B cell (primary cell): ENCODE data around the gene SLC4A1. TPM values are rescaled to one million over a fixed set of nuclear protein-coding genes. Genes with fewer than 3 reads are reported as not detected.

Experiments
- ATAC-seq: fragments of 200-7000 bp; cut with Tn5 transposase; one replicate; pipeline ENCODE4 v1.10.0; 2021; ENCODE audit warnings: low read depth, mild to moderate bottlenecking, moderate number of reproducible peaks, moderate library complexity
- CTCF ChIA-PET: fragments of 350-600 bp; sonication (Branson Sonifier 250); formaldehyde crosslinking; loops from one replicate; lab custom pipeline; 2021; ENCODE audit warnings: antibody characterized with exemption, inconsistent platforms; lab: Charles Lee
- POLR2A ChIA-PET: fragments of 350-600 bp; sonication (Branson Sonifier 250); formaldehyde crosslinking; loops from one replicate; lab custom pipeline; 2021; ENCODE audit warnings: antibody characterized with exemption; lab: Charles Lee
- DNase-seq: peaks from one replicate; pipeline ENCODE4 v3.0.0; 2013
- H2AFZ ChIP-seq: 2 replicates; pipeline ENCODE4 v1.6.1; 2012; ENCODE audit warnings: mild to moderate bottlenecking, low read depth, low read length; ENCODE audit not compliant: insufficient read depth, poor library complexity, severe bottlenecking
- H3K27ac ChIP-seq, 2 donors: 1 replicate in 1 of 2; 2 replicates in 1 of 2; pipeline ENCODE4 v1.5.1; 2012 to 2013; ENCODE audit warnings: low read length in 2 of 2, mild to moderate bottlenecking in 2 of 2, moderate library complexity in 1 of 2
- H3K27me3 ChIP-seq, 4 experiments: fragments of 200-600 bp in 1 of 4; sonication (generic) in 1 of 4; replicated peaks in 1 of 4; 1 replicate in 2 of 4; 2 replicates in 2 of 4; pipeline versions ENCODE4 v1.6.1 to v1.7.0; 2013 to 2016; ENCODE audit warnings: low read length in 3 of 4, mild to moderate bottlenecking in 2 of 4, mixed read lengths in 1 of 4, moderate library complexity in 1 of 4; ENCODE audit not compliant: insufficient read depth in 4 of 4, control insufficient read depth in 3 of 4; ENCODE audit errors: control extremely low read depth in 1 of 4
- H3K36me3 ChIP-seq, 2 experiments: replicated peaks in 1 of 2; 1 replicate in 1 of 2; 2 replicates in 1 of 2; pipeline versions ENCODE4 v1.6.1 to v1.7.1; 2013; ENCODE audit warnings: low read length in 1 of 2; ENCODE audit not compliant: insufficient read depth in 2 of 2, control insufficient read depth in 1 of 2; ENCODE audit errors: control extremely low read depth in 1 of 2, extremely low read depth in 1 of 2
- H3K4me1 ChIP-seq, 2 donors: fragments of 200-600 bp in 1 of 2; sonication (generic) in 1 of 2; 1 replicate in 1 of 2; 2 replicates in 1 of 2; pipeline versions ENCODE4 v1.5.1 to v1.6.1; 2013 to 2017; ENCODE audit warnings: low read length in 2 of 2; ENCODE audit not compliant: control insufficient read depth in 2 of 2, insufficient read depth in 2 of 2
- H3K4me2 ChIP-seq: replicated peaks from 2 replicates; pipeline ENCODE3; 2012; ENCODE audit warnings: mild to moderate bottlenecking, low read depth, low read length; ENCODE audit not compliant: poor library complexity, severe bottlenecking
- H3K4me3 ChIP-seq, 5 experiments: fragments of 200-600 bp in 1 of 5; sonication (generic) in 1 of 5; 1 replicate in 3 of 5; 2 replicates in 2 of 5; pipeline versions ENCODE4 v1.5.1 to v1.7.0; 2011 to 2016; ENCODE audit warnings: low read length in 4 of 5, mild to moderate bottlenecking in 4 of 5, low read depth in 2 of 5, control low read depth in 1 of 5, moderate library complexity in 1 of 5; ENCODE audit not compliant: insufficient read depth in 1 of 5; ENCODE audit errors: control extremely low read depth in 1 of 5, extremely low read depth in 1 of 5
- H3K79me2 ChIP-seq: fragments of 200-600 bp; sonication (generic); one replicate; pipeline ENCODE4 v1.6.0; 2016; ENCODE audit warnings: low read length; ENCODE audit not compliant: control insufficient read depth, insufficient read depth
- H3K9ac ChIP-seq: fragments of 200-600 bp; sonication (generic); 2 replicates; pipeline ENCODE4 v1.6.1; 2017; ENCODE audit warnings: mild to moderate bottlenecking, low read length, moderate library complexity
- H3K9me3 ChIP-seq, 3 donors: one replicate each; pipeline versions ENCODE4 v1.6.1 to v1.7.1; 2013; ENCODE audit warnings: low read length in 2 of 3; ENCODE audit not compliant: control insufficient read depth in 2 of 3, insufficient read depth in 1 of 3; ENCODE audit errors: control extremely low read depth in 1 of 3
- H4K20me1 ChIP-seq: 2 replicates; pipeline ENCODE4 v1.6.0; 2012; ENCODE audit warnings: mild to moderate bottlenecking, low read length; ENCODE audit not compliant: insufficient read depth, control insufficient read depth, poor library complexity, severe bottlenecking
- H3K27ac Mint-ChIP-seq: one replicate; pipeline ENCODE4 v1.8.0; 2021; ENCODE audit warnings: mixed read lengths
- H3K27me3 Mint-ChIP-seq: one replicate; pipeline ENCODE4 v1.8.0; 2021; ENCODE audit warnings: mixed read lengths
- H3K4me1 Mint-ChIP-seq: one replicate; pipeline ENCODE4 v1.8.0; 2021; ENCODE audit warnings: mixed read lengths
- H3K4me3 Mint-ChIP-seq: one replicate; pipeline ENCODE4 v1.8.0; 2021; ENCODE audit warnings: mixed read lengths
- H3K9me3 Mint-ChIP-seq: one replicate; pipeline ENCODE4 v1.8.0; 2022; ENCODE audit warnings: mixed read lengths; ENCODE audit not compliant: insufficient read depth
- EZH2 ChIP-seq: IDR thresholded peaks from 2 replicates; pipeline ENCODE4 v1.6.1; 2012; ENCODE audit warnings: borderline replicate concordance, low read depth, mild to moderate bottlenecking, moderate library complexity, low read length; ENCODE audit not compliant: insufficient read depth, poor library complexity, severe bottlenecking
- WGBS: methylation state at CpG from one replicate; pipeline ENCODE4 v1.1.5; 2013; ENCODE audit warnings: missing lambda C conversion rate; ENCODE audit not compliant: insufficient coverage; 5-methylcytosine and 5-hydroxymethylcytosine counted together
- intact Hi-C: fragments of 100-400 bp; cut with micrococcal nuclease; formaldehyde crosslinking; loops from one replicate; pipeline ENCODE4 v1.10.0; 2022
- polyA plus RNA-seq: library from polyadenylated mRNA; depleted of rRNA; stranded (reverse); fragments of >200 nt; gene quantifications from 2 replicates; pipeline ENCODE4 v1.2.3, GENCODE V29; 2012
- total RNA-seq, 2 donors: library from RNA; stranded (reverse); fragments of 120-200 nt in 1 of 2; gene quantifications; 1 replicate in 1 of 2; 2 replicates in 1 of 2; pipeline versions ENCODE4 v1.2.3 to v1.2.4, GENCODE V29; 2013 to 2022
- TF ChIP-seq, protein P1 (sequence below): fragments of 200-600 bp; IDR thresholded peaks from one replicate; pipeline ENCODE4 v1.8.0; 2022; ENCODE audit warnings: antibody characterized with exemption, mild to moderate bottlenecking

The SLC4A1 gene
- total and polyA plus RNA-seq, 2 donors (not counting 1 experiment from before 2014, with no cell fraction given): 0.22 TPM; not detected in 1

DNA sequence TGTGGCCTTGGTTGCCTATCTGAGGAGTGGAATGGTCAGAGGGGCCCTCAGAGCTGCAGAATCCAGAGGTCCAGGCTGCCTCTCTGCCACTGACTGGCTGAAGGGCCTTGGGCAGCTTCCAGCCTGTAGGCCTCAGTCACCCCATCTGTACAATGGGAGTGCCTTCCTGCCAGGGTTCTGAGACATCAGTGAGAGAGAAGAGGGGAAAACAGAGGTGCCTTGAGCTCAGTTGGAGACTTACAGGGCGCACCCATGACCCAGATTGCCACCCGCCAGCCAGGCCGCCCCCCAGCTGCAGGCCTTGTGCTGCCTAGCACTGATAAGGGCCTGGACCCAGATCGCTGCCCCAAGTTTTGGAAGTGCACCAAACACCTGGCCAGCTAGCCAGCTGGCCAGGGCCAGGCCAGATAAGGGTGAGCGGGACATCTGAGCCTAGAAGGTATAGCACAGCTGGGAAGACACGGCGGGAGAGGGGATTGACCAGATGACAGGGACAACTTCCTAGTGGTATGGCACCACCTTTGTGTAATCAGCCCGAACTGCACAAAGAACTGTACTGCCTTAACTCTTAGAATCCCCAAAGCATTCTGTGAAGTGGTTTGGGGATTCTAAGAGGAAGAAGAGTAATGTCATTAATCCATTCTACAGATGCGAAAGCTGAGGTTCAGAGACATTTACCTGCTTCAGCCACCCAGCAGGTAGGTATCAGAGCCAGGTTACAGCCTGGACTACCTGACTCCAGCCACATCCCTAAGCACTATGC lies 1.4 kb downstream of the SLC4A1 start:
- POLR2A ChIA-PET: interaction anchor here (0.6 kb wide), 1 partner anchor 48 kb away, joined by 3 read pairs; no protein-coding TSS in a partner anchor
- no peak for TF ChIP-seq EZH2
- TF ChIP-seq, protein P1, sequence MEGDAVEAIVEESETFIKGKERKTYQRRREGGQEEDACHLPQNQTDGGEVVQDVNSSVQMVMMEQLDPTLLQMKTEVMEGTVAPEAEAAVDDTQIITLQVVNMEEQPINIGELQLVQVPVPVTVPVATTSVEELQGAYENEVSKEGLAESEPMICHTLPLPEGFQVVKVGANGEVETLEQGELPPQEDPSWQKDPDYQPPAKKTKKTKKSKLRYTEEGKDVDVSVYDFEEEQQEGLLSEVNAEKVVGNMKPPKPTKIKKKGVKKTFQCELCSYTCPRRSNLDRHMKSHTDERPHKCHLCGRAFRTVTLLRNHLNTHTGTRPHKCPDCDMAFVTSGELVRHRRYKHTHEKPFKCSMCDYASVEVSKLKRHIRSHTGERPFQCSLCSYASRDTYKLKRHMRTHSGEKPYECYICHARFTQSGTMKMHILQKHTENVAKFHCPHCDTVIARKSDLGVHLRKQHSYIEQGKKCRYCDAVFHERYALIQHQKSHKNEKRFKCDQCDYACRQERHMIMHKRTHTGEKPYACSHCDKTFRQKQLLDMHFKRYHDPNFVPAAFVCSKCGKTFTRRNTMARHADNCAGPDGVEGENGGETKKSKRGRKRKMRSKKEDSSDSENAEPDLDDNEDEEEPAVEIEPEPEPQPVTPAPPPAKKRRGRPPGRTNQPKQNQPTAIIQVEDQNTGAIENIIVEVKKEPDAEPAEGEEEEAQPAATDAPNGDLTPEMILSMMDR: no peak
- ATAC-seq (no peak), DNase-seq (no peak)
- H3K4me2 ChIP-seq: no peak overlapping the region
- H3K27me3 ChIP-seq: no peaks in the 10 kb centered on the region
- WGBS: 97% methylated on average over 7 of the region's 9 CpGs
- H2AFZ ChIP-seq: no peak overlapping the region
- H3K4me3 Mint-ChIP-seq: no peak overlapping the region
- H3K79me2 ChIP-seq: no peaks in the 10 kb centered on the region
- H3K27ac Mint-ChIP-seq: no peak overlapping the region
- no peaks in the 10 kb centered on the region for H3K36me3 ChIP-seq
- H3K9me3 Mint-ChIP-seq: no peaks in the 10 kb centered on the region
- H3K27me3 Mint-ChIP-seq: no peaks in the 10 kb centered on the region
- H3K4me1 ChIP-seq: no peaks in the 10 kb centered on the region
- H3K9me3 ChIP-seq: no peaks in the 10 kb centered on the region
- H3K4me3 ChIP-seq: no peak overlapping the region
- H4K20me1 ChIP-seq: no peaks in the 10 kb centered on the region
- no peaks in the 10 kb centered on the region for H3K4me1 Mint-ChIP-seq
- H3K9ac ChIP-seq: no peak overlapping the region
- CTCF ChIA-PET: interaction anchor here (1.4 kb wide), 1 partner anchor 13 kb away, joined by 4 read pairs; no protein-coding TSS in a partner anchor
- intact Hi-C loops: no loop called here
- no peak overlapping the region for H3K27ac ChIP-seq

DNA sequence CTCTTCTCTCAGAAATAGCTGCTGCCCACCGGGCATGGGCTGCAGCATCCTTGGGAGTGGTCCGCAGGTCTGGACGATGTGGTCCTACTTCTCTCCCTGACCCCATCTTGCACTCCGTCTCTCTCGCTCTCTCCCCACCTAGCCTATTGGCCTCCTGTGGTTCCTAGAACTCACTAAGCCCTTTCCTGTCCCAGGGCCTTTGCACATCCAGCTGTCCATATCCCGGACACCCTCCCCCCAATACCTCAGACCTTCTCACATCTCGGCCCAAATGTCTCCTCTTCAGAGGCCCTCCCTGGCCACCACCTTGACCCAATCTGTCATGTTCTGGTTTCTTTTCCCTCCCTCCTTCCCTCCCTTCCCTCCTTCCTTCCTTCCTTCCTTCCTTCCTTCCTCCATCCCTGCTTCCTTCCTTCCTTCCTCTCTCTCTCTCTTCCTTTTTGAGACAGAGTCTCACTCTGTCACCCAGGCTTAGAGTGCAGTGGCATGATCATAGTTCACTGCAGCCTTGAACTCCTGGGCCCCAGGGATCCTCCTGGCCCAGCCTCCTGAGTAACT lies 4.5 kb downstream of the SLC4A1 start:
- Histone ChIP-seq H3K36me3 (no peaks in the 10 kb centered on the region), H4K20me1 (no peaks in the 10 kb centered on the region), H3K79me2 (no peaks in the 10 kb centered on the region), H3K9me3 (no peaks in the 10 kb centered on the region), H3K27me3 (no peaks in the 10 kb centered on the region), H2AFZ (no peak overlapping the region), H3K9ac (no peak overlapping the region), H3K27ac (no peak overlapping the region), H3K4me1 (no peaks in the 10 kb centered on the region), H3K4me3 (no peak overlapping the region), H3K4me2 (no peak overlapping the region)
- Mint-ChIP-seq H3K27me3 (no peaks in the 10 kb centered on the region), H3K9me3 (no peaks in the 10 kb centered on the region), H3K4me3 (no peak overlapping the region), H3K4me1 (no peaks in the 10 kb centered on the region), H3K27ac (no peak overlapping the region)
- ChIA-PET CTCF (interaction anchor here (1.5 kb wide), 1 partner anchor 53 kb away, joined by 5 read pairs; no protein-coding TSS in a partner anchor), POLR2A (no interaction called here)
- TF ChIP-seq, protein P1: no peak
- TF ChIP-seq EZH2: no peak
- no peak for ATAC-seq
- 88% methylated on average over 7 of the region's 7 CpGs for WGBS
- intact Hi-C loops: no loop called here
- DNase-seq: no peak
